Adrenal gland (tissue), 5 donors: Measurements from ENCODE around the gene DR1.

Source experiments
- CTCF ChIP-seq, 6 experiments: fragments of 450-650 bp in 4 of 6; fragments of 200-600 bp in 2 of 6; sonication (generic) in 1 of 6; IDR thresholded peaks; 1 replicate in 5 of 6; 2 replicates in 1 of 6; pipeline versions ENCODE4 v1.5.1 to v1.8.0; 2016 to 2021; ENCODE audit warnings: antibody characterized with exemption in 6 of 6, mild to moderate bottlenecking in 2 of 6, moderate library complexity in 1 of 6
- POLR2A ChIP-seq, 2 donors: fragments of 450-650 bp; IDR thresholded peaks; one replicate each; pipeline ENCODE4 v1.6.1; 2017; ENCODE audit warnings: antibody characterized with exemption in 2 of 2, mild to moderate bottlenecking in 2 of 2, moderate library complexity in 1 of 2
- donor health status: DM: no; HTN: no; CAD: no.

- no peak for TF ChIP-seq CTCF (IDR thresholded peaks at IDR 0.05)
- TF ChIP-seq POLR2A (IDR thresholded peaks at IDR 0.05): no peak
These were observed 14.3 kb upstream of the DR1 start for GRCh38 chr1:93331412-93331811.
